HG02678 (cell line): ENCODE results near the gene SPSB1.

Experiments used
- ATAC-seq: cut with Tn5 transposase; IDR thresholded peaks from one replicate; pipeline ENCODE4 v1.9.1; 2021; ENCODE audit warnings: mild to moderate bottlenecking, moderate library complexity; ENCODE audit not compliant: unreplicated experiment

Gene SPSB1

DNA sequence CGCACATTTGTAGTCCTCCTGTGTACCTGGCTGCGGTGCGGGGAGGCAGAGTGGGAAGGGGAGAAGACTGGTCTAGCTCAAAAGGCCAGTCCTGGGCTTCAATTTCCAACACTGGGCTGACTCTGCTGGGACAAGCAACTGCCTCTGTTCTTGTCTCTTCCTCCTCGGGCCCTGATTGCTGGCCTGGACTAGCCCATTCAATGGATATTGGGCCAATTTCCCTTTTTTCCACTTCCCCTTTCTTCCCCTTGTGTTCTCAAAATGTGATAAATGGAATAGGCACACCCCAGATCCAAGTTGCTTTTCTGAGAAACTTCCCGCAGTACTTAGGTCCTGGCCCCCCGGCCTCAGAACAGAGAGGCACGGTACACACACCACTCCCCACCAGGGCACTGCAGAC lies 48.2 kb downstream of the SPSB1 start:
- ATAC-seq: no peak

DNA sequence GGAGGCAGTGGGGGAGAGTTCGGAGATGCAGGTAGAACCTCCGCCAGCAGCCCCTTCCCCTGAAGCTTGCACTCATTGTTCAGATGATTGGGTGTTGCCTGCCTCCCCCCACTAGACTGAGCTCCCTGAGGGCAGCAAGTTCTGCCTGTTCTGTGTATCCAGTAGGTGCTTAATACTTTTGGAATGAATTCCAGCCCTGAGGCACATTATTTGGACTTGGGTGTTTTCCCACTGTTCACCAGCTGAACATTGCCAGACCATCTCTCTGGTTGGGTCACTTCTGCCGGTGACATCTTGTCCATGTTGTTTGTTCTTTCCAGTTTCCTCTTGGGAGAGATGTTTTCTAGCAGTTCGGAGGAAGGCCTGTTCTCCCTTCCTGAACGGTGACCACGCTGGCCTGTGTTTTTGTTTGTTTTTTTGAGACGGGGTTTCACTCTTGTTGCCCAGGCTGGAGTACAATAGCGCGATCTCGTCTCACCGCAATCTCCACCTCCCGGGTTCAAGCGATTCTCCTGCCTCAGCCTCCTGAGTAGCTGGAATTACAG lies 48.7 kb downstream of the SPSB1 start:
- ATAC-seq: no peak

DNA sequence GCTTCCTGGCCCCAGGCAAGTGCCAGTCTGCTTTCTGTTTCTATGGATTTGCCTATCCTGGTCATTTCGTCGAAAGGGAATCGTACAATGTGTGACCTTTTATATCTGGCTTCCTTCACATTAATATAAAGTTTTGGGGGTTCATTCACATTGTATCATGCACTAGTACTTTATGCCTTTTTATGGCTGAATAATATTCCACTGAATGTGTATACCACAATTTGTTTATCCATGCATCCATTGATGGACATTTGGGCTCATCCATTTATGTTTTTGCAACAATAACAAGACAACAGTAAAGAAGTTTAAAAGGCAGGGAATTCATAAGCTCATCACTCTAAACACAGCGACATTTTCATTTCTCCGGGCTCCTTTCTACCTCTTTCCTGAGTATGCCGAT lies 50.6 kb downstream of the SPSB1 start:
- ATAC-seq: no peak

DNA sequence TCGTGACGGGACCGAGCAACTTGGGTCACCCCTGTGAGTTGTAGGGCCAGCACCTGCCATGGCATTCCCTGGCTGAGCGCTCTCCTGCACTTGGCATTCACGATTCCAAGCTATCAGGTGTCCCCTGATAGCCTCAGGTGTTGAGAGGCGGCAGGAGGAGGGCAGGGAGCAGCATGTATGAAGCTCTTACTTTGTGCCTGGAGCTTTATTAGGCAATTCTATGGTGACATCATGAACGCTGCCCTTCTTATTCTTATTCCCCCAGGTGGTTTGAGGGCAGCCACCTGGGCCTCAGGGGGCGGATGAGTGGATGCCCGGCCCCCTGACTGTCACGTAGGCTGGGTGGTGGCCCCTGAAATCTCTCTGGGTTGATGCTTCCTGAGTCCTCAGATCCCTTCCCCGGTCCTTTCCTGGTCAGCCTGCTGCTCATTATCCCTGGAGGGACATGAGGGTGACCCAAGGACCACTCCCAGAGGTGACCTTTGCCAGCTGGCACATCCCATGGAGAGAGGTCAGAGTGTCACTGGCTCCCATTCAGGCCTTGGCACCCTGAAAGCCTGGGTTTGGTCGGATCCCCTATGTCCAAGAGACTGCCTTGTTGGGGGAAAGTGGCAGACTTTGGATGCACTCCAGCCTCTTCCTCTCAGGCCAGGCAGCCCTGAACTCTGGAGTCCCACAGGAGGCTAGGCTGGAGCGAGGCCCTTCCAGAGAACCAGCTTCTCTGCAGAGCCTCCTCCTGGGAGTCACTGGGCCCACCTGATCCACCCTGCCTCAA lies 51.9 kb downstream of the SPSB1 start:
- no peak for ATAC-seq

DNA sequence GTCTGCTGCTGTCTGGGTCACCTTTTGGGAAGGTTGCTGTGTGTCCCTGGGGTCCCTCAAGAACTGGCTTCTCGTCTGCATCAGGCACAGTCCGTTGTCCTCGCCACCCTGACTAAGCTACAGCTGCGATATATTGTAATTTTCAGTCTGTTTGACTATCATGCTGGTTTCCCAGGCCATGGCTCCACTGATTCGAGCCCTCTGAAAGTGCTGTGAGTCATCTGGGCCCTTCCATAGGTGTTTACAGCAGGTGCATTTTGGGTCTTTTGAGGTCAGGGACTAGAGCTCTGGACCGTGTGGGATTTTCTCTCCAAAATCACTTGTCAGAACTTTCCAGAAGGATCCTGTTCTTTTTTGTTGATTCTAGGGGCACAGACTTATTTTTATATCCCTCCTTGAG lies 52.8 kb downstream of the SPSB1 start:
- ATAC-seq: no peak

DNA sequence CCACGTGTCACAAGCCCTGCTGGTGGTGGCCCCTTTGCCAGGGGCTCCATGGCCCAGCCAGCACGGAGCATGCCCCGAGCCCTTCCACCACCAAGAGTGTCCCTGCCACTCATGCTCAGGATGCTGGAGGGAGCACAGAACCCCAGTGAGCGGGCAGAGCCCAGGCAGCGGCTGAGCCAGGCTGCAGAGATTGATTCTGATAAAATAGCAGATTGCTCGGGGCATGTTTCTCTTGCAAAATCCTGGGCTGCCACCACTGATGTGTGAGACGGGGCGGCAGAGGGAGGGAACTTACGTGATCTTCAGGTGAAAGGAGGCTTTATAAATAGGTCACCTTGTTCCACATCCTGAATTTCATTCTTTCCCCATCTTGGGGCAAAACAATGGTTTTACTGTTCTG lies 53.2 kb downstream of the SPSB1 start:
- no peak for ATAC-seq

DNA sequence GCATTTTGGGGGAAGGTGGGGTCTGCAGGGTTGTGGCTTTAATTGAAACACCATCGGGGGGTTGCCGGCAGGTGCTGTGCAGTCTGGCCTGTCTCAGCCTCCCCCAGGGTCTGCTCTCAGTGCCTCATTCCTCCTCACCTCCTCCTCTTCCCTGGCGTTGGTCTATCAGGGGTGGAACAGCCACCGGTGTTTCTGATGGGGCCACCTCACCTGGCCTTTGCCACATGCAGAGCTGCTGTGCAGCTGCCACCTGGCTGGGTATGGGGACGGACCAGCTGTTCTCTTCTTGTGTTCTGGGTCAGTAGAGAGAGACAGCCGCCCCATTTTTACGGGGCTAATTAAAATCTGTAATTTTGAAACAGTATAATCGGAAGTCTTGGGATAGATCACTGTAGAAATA lies 53.9 kb downstream of the SPSB1 start:
- ATAC-seq: no peak

DNA sequence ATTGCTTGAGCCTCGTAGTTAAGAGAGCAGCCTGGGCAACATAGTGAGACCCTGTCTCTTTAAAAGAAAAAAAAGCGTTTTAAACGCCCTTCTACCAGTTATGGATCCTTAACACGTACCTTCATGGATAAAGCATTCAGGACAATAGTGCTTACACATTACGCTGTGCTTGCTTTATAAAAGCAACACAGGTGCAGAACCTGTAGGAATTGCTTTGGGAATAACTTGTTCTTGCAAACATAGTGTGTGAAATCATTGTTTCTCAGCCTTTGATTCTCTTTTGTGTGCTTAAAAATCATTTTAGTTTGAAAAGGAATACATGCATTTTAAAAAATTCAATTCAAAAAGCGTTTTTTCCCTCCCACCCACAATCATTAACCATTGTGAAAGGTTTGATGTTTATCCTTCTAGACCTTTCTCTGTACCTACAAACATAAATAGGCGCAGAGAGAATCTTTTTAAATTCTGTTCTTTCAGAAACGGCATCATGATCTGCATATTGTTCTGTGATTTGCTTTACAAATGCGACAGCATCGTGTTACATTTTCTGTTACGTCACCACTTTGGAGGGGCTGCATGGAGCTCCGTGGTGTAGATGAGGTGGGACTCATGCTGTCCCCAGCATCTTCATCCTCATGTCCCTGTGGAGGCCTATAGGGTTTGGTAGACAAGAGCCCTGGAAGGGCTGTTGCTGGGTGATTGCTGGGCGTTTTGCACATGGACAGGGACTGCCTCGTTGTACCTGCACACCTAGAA lies 54.6 kb downstream of the SPSB1 start:
- no peak for ATAC-seq

DNA sequence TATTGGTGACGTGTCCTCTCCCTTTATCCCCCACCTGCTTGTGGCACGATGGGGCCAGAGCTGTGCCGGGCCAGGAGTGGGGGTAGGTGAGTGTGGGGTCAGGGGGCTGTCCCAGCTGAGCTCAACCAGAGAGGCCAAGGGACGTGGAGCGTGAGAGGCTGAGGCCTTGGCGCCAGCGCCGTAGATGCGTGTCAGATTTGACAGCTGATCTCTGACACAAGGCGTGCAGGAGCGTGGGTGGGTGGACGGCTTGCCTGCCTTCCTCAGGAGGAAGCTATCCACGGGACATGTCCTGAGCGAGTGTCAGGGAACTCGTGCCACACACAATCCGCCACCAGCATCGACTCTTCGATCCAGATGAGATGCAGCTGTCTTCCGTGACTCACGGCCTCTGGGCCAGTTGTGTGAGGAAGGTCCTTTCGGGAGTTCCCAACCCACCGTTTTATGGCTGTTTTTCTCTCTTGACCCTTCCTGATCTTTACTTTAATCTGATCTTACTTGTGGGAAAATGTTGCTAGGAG lies 56.7 kb downstream of the SPSB1 start:
- no peak for ATAC-seq

DNA sequence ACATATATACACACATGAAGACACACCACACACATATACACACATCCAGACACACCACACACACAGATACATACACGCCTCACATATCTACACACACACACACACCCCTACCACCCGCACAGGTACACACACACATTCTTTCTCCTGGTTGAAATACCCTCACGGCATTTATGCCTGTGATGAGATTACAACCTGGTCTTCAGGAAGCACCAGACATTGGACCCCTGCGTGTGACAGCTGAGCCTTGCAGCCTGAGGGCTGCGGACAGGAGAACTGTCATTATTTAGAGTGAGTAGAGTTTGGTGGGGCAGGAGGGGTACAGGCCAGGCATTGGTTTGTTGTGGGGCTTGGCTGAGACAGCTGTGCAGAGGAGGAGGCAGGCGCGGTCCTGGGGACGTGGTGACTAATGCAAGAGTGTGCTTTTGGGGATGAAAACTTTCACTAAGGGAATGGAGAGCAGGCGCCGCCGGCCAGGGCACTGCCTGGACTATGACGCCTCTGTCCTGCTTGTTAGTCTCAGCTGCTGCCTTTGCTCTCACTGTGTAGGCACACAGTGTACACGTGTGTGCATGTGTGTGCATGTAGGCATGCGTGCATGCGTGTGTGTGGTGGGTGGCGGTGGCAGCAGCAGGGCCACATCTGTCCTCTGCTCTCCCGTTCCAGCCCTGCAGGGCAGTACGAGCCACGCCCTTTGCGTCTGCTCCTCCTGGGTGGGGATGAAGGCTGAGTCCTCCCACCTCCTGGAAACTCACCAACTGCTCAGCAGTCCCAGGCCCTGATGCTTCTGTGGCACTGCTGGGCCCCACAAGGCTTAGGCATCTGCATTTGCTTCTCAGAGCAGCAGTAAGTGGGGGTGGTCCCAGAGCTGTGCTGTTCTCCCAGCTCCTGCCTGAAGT lies 57.6 kb downstream of the SPSB1 start:
- no peak for ATAC-seq

DNA sequence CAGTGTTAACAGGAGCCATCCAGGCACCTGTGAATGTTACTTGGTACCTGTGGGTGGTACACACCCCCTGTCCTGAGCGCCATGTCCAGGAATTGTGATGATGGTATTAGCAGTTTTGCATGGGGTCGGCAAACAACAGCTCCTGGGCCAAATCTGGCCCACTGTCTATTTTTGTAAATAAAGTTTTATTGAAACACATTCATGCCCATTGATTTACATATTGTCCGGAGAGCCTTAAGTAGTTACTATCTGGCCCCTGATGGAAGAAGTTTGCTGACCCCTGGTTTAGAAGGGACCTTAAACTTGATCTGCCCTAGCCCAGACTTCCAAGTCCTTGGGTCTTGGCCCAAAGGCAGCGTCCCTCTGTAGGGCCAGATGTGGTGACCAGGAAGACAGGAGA lies 58.3 kb downstream of the SPSB1 start:
- ATAC-seq: no peak

DNA sequence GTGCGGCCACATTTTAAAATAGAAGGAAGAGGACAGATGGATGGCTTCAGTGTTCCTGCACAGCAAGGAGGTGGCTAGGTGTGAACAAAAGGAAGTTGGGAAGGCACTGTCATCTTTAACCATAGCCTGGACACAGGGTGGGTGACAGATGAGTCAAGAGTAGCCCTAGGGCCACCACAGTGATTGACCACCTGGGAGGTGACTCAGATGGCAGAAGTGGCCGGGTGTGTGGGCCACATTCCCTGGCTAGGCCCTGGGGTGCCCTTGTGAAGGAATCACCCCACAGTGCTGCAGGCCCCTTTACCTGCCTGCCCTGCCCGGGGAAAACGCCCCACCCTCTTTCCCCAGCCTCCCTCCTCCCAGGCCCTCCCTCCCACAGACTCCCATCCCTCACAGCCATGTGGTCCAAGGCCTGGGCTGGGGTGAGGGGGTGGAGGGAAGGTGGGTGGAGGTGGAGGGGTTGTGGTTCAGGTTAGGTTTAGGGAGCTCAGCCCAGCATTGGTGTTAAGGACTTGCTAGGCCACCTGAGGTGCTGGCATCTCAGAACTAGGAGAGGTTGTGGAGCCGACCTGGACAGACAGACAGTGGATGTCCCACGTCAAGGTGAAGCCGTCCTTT lies 59.1 kb downstream of the SPSB1 start:
- ATAC-seq: no peak

DNA sequence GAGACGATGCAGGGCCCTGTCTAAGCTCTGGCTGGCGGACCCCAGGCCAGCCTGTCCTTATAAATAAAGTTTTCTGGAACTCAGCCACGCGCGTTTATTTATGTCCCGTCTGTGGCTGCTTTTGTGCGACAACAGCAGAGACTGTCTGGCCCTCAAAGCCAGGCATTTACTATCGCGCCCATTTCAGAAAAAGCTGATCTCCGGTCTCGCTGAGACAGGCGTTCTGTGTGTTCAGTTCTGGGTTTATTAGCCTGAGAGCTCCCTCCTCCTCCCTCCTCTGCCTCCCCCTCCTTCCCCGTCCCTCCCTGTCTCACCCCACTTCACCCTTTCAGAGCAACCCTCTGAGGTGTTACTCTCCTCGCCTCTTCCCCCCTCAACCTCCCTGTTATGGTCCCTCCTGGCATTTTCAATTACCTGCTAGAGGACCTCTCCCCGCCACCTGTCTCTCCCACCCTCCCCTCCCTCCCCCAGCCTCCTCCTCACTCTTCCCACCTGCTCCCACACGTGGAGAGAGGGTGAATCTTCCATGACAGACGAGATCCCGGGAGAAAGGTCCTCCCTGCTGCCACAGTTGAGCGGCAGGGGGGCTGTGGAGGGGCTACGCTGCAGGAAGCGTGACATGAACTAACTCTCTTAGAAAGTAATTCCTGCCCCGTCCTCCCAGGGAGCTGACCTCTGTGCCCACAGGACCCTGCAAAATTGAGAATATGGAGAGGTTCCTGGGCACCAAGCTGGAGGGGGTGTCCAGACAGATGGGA lies 59.9 kb downstream of the SPSB1 start:
- no peak for ATAC-seq

DNA sequence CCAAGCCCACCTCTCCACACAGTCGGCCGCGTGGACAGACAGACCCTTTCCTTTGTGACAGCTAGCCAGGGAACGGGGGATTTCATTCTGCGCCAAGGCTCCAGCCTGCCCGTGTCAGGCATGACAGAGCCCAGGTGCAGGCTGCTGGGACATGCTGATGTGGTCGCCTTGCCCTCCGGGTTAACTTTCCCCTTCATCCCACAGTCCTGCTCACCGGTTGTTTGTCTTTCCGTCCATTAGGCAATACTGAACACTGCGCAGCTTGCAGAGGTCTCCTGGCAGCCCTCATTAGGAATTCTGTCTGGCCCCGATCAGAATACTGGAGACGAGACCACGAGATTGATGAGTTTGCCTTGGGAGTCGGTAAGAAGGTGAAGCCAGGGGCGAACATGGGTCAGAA lies 62.8 kb downstream of the SPSB1 start:
- no peak for ATAC-seq

DNA sequence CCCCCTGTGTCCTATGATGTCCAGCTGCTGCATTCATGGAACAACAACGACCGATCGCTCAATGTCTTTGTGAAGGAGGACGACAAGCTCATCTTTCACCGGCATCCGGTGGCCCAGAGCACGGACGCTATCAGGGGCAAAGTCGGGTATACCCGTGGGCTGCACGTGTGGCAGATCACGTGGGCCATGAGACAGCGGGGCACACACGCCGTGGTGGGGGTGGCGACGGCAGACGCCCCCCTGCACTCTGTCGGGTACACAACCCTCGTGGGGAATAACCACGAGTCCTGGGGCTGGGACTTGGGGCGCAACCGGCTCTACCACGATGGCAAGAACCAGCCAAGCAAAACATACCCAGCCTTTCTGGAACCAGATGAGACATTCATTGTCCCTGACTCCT lies 63.3 kb downstream of the SPSB1 start:
- ATAC-seq: no peak

DNA sequence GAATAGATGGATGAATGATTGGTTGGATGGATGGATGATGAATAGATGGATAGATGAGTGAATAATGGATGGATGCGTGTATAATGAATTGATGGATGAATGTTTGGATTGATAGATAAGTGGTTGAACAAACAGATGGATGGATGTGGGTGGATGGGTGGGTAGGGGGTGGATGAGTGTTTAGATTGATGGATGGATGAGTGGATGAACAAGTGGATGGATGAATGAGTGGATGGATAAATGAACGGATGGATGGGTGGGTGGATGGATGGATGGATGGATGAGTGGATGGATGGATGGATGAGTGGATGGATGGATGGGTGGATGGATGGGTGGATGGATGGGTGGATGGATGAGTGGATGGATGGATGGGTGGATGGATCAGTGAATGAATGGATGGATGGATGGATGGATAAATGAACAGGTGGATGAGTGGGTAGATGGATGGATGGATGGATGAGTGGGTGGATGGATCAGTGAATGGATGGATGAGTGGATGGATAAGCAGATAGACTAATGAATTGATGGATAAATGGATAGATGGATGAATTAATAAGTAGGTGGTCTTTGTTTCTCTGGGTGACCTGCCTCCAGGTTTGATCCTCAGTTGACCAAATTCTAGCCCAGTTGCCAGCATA lies 64.3 kb downstream of the SPSB1 start:
- no peak for ATAC-seq

DNA sequence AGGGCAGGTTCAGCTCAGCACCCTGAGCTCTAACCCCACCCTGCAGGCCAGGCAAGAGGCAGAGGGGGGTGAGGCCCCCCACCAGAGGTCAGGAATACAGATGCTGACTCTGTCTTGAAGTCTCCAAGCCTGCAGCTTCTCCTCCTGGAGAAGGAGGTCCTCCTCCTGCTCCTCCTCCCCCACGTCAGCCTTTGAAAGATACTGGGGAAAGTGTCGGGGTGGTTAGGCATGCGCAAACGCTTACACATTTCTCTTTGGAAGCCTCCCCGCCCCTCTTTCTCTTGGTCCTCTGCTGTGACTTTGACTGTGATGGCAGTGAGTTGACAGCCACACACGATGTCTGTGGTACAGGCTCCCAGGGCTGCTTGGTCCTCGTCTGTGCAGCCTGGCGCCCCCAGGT lies 65.3 kb downstream of the SPSB1 start:
- no peak for ATAC-seq

DNA sequence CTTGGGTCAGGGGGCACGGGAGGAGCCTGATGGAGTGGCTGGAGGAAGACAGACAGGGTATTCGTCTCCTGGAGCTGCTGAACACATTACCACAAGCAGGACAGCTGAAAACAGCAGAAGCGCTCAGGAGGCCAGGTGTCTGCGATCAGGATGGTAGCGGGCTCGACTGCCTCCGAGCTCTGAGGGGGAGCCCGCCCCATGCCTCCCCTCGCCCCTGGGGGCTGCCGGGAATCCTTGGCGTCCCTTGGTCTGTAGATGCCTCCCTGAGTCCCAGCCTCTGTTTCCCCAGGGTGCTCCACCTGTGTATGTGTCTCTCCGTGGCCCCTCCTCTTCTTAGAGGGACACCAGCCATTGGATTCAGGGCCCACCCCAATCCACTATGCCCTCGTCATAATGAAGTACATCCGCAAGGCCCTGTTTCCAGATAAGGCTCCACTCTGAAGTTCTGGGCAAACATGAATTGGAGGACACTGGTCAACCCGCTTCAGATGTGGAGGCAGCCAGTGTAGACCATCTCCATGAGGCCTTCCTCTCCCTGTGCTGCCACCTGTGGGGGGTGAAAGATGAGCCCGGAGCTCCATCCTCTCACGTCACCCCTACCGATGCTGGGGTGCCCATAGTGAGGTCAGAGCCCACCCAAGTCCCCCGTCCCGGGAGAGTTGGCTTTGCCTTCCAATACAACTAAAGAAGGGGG lies 67.8 kb downstream of the SPSB1 start:
- no peak for ATAC-seq
